ENCODE measurements around the gene GABRG3.

GABRG3 gene

GRCh38 chr15:27418726-27419125 lies 447.7 kb downstream of the GABRG3 start:
- H3K4me3 ChIP-seq (ENCODE audit: low read depth in 1 of 5, low read length in 5 of 5): no peak overlapping the region
- no peak overlapping the region for H3K27ac ChIP-seq (ENCODE audit: low read depth, low read length)
- no peaks in the 10 kb centered on the region for H3K27me3 ChIP-seq (ENCODE audit: control insufficient read depth in 5 of 5, insufficient read depth in 4 of 5, low read length in 5 of 5)
- peaks cover 0 to 4% (median 0%) of the 10 kb centered on the region in 5 donors for H3K9me3 ChIP-seq (ENCODE audit: control insufficient read depth in 5 of 5, low read length in 5 of 5)
- H3K9ac ChIP-seq (ENCODE audit: low read length in 5 of 5): no peak overlapping the region
- H3K36me3 ChIP-seq (ENCODE audit: control insufficient read depth in 5 of 5, insufficient read depth in 5 of 5, low read length in 5 of 5): no peaks in the 10 kb centered on the region
- H3K4me1 ChIP-seq (ENCODE audit: control insufficient read depth in 5 of 5, insufficient read depth in 5 of 5, low read length in 5 of 5): no peaks in the 10 kb centered on the region

GRCh38 chr15:27422997-27423396 lies 452.0 kb downstream of the GABRG3 start:
- H3K36me3 ChIP-seq (ENCODE audit: control insufficient read depth in 5 of 5, insufficient read depth in 5 of 5, low read length in 5 of 5): no peaks in the 10 kb centered on the region
- H3K9me3 ChIP-seq (ENCODE audit: control insufficient read depth in 5 of 5, low read length in 5 of 5): peaks cover 0 to 8% (median 0%) of the 10 kb centered on the region in 5 donors
- H3K27me3 ChIP-seq (ENCODE audit: control insufficient read depth in 5 of 5, insufficient read depth in 4 of 5, low read length in 5 of 5): no peaks in the 10 kb centered on the region
- H3K27ac ChIP-seq (ENCODE audit: low read depth, low read length): no peak overlapping the region
- H3K9ac ChIP-seq (ENCODE audit: low read length in 5 of 5): no peak overlapping the region
- H3K4me3 ChIP-seq (ENCODE audit: low read depth in 1 of 5, low read length in 5 of 5): no peak overlapping the region
- no peaks in the 10 kb centered on the region for H3K4me1 ChIP-seq (ENCODE audit: control insufficient read depth in 5 of 5, insufficient read depth in 5 of 5, low read length in 5 of 5)

GRCh38 chr15:27426805-27427204 lies 455.8 kb downstream of the GABRG3 start:
- no peak overlapping the region for H3K4me3 ChIP-seq (ENCODE audit: low read depth in 1 of 5, low read length in 5 of 5)
- no peak overlapping the region for H3K27ac ChIP-seq (ENCODE audit: low read depth, low read length)
- H3K27me3 ChIP-seq (ENCODE audit: control insufficient read depth in 5 of 5, insufficient read depth in 4 of 5, low read length in 5 of 5): no peaks in the 10 kb centered on the region
- peaks cover 0 to 7% (median 4%) of the 10 kb centered on the region in 5 donors for H3K9me3 ChIP-seq (ENCODE audit: control insufficient read depth in 5 of 5, low read length in 5 of 5)
- no peaks in the 10 kb centered on the region for H3K36me3 ChIP-seq (ENCODE audit: control insufficient read depth in 5 of 5, insufficient read depth in 5 of 5, low read length in 5 of 5)
- no peak overlapping the region for H3K9ac ChIP-seq (ENCODE audit: low read length in 5 of 5)
- no peaks in the 10 kb centered on the region for H3K4me1 ChIP-seq (ENCODE audit: control insufficient read depth in 5 of 5, insufficient read depth in 5 of 5, low read length in 5 of 5)

- H3K36me3 ChIP-seq (ENCODE audit: control insufficient read depth in 5 of 5, insufficient read depth in 5 of 5, low read length in 5 of 5): no peaks in the 10 kb centered on the region
- H3K27ac ChIP-seq (ENCODE audit: low read depth, low read length): no peak overlapping the region
- peaks cover 0 to 7% (median 4%) of the 10 kb centered on the region in 5 donors for H3K9me3 ChIP-seq (ENCODE audit: control insufficient read depth in 5 of 5, low read length in 5 of 5)
These were observed 456.3 kb downstream of the GABRG3 start for GRCh38 chr15:27427276-27427675.

GRCh38 chr15:27428151-27428550 lies 457.2 kb downstream of the GABRG3 start:
- Histone ChIP-seq H3K36me3 (ENCODE audit: control insufficient read depth in 5 of 5, insufficient read depth in 5 of 5, low read length in 5 of 5) (no peaks in the 10 kb centered on the region), H3K27ac (ENCODE audit: low read depth, low read length) (no peak overlapping the region), H3K4me3 (ENCODE audit: low read depth in 1 of 5, low read length in 5 of 5) (no peak overlapping the region), H3K27me3 (ENCODE audit: control insufficient read depth in 5 of 5, insufficient read depth in 4 of 5, low read length in 5 of 5) (no peaks in the 10 kb centered on the region), H3K4me1 (ENCODE audit: control insufficient read depth in 5 of 5, insufficient read depth in 5 of 5, low read length in 5 of 5) (no peaks in the 10 kb centered on the region), H3K9me3 (ENCODE audit: control insufficient read depth in 5 of 5, low read length in 5 of 5) (peaks cover 0 to 7% (median 7%) of the 10 kb centered on the region in 5 donors), H3K9ac (ENCODE audit: low read length in 5 of 5) (no peak overlapping the region)

More at GRCh38 chr15:27427276-27427675, 456.3 kb downstream of the GABRG3 start:
- Histone ChIP-seq H3K9ac (ENCODE audit: low read length in 5 of 5) (no peak overlapping the region), H3K4me3 (ENCODE audit: low read depth in 1 of 5, low read length in 5 of 5) (no peak overlapping the region), H3K4me1 (ENCODE audit: control insufficient read depth in 5 of 5, insufficient read depth in 5 of 5, low read length in 5 of 5) (no peaks in the 10 kb centered on the region), H3K27me3 (ENCODE audit: control insufficient read depth in 5 of 5, insufficient read depth in 4 of 5, low read length in 5 of 5) (no peaks in the 10 kb centered on the region)

- H3K36me3 ChIP-seq (ENCODE audit: control insufficient read depth in 5 of 5, insufficient read depth in 5 of 5, low read length in 5 of 5): no peaks in the 10 kb centered on the region
- H3K9ac ChIP-seq (ENCODE audit: low read length in 5 of 5): no peak overlapping the region
- H3K4me1 ChIP-seq (ENCODE audit: control insufficient read depth in 5 of 5, insufficient read depth in 5 of 5, low read length in 5 of 5): no peaks in the 10 kb centered on the region
- H3K27me3 ChIP-seq (ENCODE audit: control insufficient read depth in 5 of 5, insufficient read depth in 4 of 5, low read length in 5 of 5): no peaks in the 10 kb centered on the region
- no peak overlapping the region for H3K27ac ChIP-seq (ENCODE audit: low read depth, low read length)
- no peak overlapping the region for H3K4me3 ChIP-seq (ENCODE audit: low read depth in 1 of 5, low read length in 5 of 5)
- H3K9me3 ChIP-seq (ENCODE audit: control insufficient read depth in 5 of 5, low read length in 5 of 5): peaks cover 0 to 8% (median 7%) of the 10 kb centered on the region in 5 donors
These were observed 458.6 kb downstream of the GABRG3 start for GRCh38 chr15:27429577-27429976.

GRCh38 chr15:27433604-27434003 lies 462.6 kb downstream of the GABRG3 start:
- Histone ChIP-seq H3K4me1 (ENCODE audit: control insufficient read depth in 5 of 5, insufficient read depth in 5 of 5, low read length in 5 of 5) (no peaks in the 10 kb centered on the region), H3K36me3 (ENCODE audit: control insufficient read depth in 5 of 5, insufficient read depth in 5 of 5, low read length in 5 of 5) (no peaks in the 10 kb centered on the region), H3K9me3 (ENCODE audit: control insufficient read depth in 5 of 5, low read length in 5 of 5) (peaks cover 0 to 15% (median 8%) of the 10 kb centered on the region in 5 donors), H3K4me3 (ENCODE audit: low read depth in 1 of 5, low read length in 5 of 5) (no peak overlapping the region), H3K9ac (ENCODE audit: low read length in 5 of 5) (no peak overlapping the region), H3K27me3 (ENCODE audit: control insufficient read depth in 5 of 5, insufficient read depth in 4 of 5, low read length in 5 of 5) (no peaks in the 10 kb centered on the region), H3K27ac (ENCODE audit: low read depth, low read length) (no peak overlapping the region)

- no peak overlapping the region for H3K27ac ChIP-seq (ENCODE audit: low read depth, low read length)
- no peaks in the 10 kb centered on the region for H3K4me1 ChIP-seq (ENCODE audit: control insufficient read depth in 5 of 5, insufficient read depth in 5 of 5, low read length in 5 of 5)
- no peaks in the 10 kb centered on the region for H3K36me3 ChIP-seq (ENCODE audit: control insufficient read depth in 5 of 5, insufficient read depth in 5 of 5, low read length in 5 of 5)
- H3K27me3 ChIP-seq (ENCODE audit: control insufficient read depth in 5 of 5, insufficient read depth in 4 of 5, low read length in 5 of 5): no peaks in the 10 kb centered on the region
- H3K4me3 ChIP-seq (ENCODE audit: low read depth in 1 of 5, low read length in 5 of 5): no peak overlapping the region
- no peak overlapping the region for H3K9ac ChIP-seq (ENCODE audit: low read length in 5 of 5)
- peaks cover 0 to 12% (median 3%) of the 10 kb centered on the region in 5 donors for H3K9me3 ChIP-seq (ENCODE audit: control insufficient read depth in 5 of 5, low read length in 5 of 5)
These were observed 467.7 kb downstream of the GABRG3 start for GRCh38 chr15:27438403-27439375.

- Histone ChIP-seq H3K27ac (ENCODE audit: low read depth, low read length) (no peak overlapping the region), H3K36me3 (ENCODE audit: control insufficient read depth in 5 of 5, insufficient read depth in 5 of 5, low read length in 5 of 5) (no peaks in the 10 kb centered on the region), H3K9ac (ENCODE audit: low read length in 5 of 5) (no peak overlapping the region), H3K4me1 (ENCODE audit: control insufficient read depth in 5 of 5, insufficient read depth in 5 of 5, low read length in 5 of 5) (no peaks in the 10 kb centered on the region), H3K27me3 (ENCODE audit: control insufficient read depth in 5 of 5, insufficient read depth in 4 of 5, low read length in 5 of 5) (no peaks in the 10 kb centered on the region), H3K4me3 (ENCODE audit: low read depth in 1 of 5, low read length in 5 of 5) (no peak overlapping the region), H3K9me3 (ENCODE audit: control insufficient read depth in 5 of 5, low read length in 5 of 5) (peaks cover 0 to 4% (median 3%) of the 10 kb centered on the region in 5 donors)
These were observed 470.1 kb downstream of the GABRG3 start for GRCh38 chr15:27441120-27441519.

- H3K9me3 ChIP-seq (ENCODE audit: control insufficient read depth in 5 of 5, low read length in 5 of 5): peaks cover 0 to 6% (median 0%) of the 10 kb centered on the region in 5 donors
- H3K4me1 ChIP-seq (ENCODE audit: control insufficient read depth in 5 of 5, insufficient read depth in 5 of 5, low read length in 5 of 5): no peaks in the 10 kb centered on the region
- H3K9ac ChIP-seq (ENCODE audit: low read length in 5 of 5): no peak overlapping the region
- no peak overlapping the region for H3K4me3 ChIP-seq (ENCODE audit: low read depth in 1 of 5, low read length in 5 of 5)
- no peaks in the 10 kb centered on the region for H3K36me3 ChIP-seq (ENCODE audit: control insufficient read depth in 5 of 5, insufficient read depth in 5 of 5, low read length in 5 of 5)
- no peak overlapping the region for H3K27ac ChIP-seq (ENCODE audit: low read depth, low read length)
- no peaks in the 10 kb centered on the region for H3K27me3 ChIP-seq (ENCODE audit: control insufficient read depth in 5 of 5, insufficient read depth in 4 of 5, low read length in 5 of 5)
These were observed 477.3 kb downstream of the GABRG3 start for GRCh38 chr15:27448234-27448633.

Measured in subcutaneous abdominal adipose tissue (tissue), 5 donors.